Stimulated activated CD4-positive, alpha-beta T cell treated with anti-CD3 and anti-CD28 coated beads, Interleukin-2, amount 100 ng/mL, for 4 hours (primary cell): ENCODE measurements around the gene LIG3.
"Not testable (repeated sequence)": the region's sequence is repeated elsewhere in the genome, so short reads cannot be mapped to it uniquely, and the experiment has no call there.

ENCODE experiments used
- DNase-seq: peaks from one replicate; pipeline ENCODE4 v3.0.0-alpha.2; 2020; ENCODE audit warnings: low read depth

The LIG3 gene

GRCh38 chr17:34980353-34980680, at the start of gene LIG3:
Gene LIG3, plus strand, starts transcription at chr17:34980512. Its CDS starts 2,494 bp downstream, at chr17:34983006.
- peak; percentile 94 for DNase-seq

DNA sequence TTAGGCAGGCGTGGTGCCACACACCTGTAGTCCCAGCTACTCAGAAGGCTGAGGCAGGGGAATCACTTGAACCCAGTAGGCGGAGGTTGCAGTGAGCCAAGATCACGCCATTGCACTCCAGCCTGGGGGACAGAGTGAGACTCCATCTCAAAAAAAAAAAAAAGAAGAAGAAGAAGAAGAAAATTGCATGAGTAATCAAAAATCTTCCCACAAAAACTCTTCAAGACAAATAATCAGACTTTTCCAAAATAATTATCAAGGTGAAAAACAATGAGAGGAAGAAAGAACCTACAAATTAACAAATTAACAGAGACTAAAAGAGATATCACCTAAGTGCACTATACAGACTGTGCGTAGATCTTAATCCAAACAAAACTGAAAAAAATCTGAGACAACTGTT, 29.5 kb upstream of the LIG3 start:
- not testable (repeated sequence) for DNase-seq

GRCh38 chr17:34958438-34958837, 21.9 kb upstream of the LIG3 start:
- DNase-seq = no peak

DNA sequence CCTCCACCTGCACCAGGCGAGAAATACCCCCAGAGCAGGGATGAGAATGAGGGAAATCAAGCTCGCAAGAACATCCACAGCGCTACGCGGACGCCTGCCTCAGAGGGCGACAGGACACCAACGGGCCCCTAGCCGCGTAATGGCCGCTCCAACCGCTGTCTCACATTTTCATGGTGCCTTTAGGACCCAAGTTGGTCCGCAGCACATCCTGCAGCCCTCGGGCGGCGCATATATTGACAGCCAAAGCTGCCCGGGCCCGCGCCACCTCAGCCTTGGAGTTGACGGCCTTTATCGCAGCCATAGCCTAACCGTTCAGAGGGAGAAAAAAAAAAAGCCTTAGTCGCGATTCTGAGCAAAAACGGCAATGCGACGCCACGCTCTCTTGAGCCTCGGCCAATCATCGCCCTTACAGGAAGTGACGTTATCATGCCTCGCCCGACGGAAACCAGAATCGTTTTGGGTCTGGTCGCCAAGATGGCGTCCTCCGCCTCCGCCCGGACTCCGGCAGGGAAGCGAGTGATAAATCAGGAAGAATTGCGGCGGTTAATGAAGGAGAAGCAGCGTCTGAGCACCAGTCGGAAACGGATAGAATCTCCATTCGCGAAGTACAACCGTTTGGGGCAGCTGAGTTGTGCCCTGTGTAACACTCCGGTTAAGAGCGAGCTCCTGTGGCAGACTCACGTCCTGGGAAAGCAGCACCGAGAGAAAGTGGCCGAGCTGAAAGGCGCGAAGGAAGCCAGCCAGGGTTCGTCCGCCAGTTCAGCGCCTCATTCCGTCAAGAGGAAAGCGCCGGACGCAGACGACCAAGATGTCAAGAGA, 19.0 kb upstream of the LIG3 start, which contains the start of the genes CCT6B and ZNF830:
Gene CCT6B, minus strand, starts transcription at position 368 of the 819 bp plus-strand sequence. Its CDS starts 67 bp downstream, at position 301.
Gene ZNF830, plus strand, starts transcription at position 448 of the 819 bp plus-strand sequence. Its CDS starts 27 bp downstream, at position 475.
- peak; percentile 86 for DNase-seq

DNA sequence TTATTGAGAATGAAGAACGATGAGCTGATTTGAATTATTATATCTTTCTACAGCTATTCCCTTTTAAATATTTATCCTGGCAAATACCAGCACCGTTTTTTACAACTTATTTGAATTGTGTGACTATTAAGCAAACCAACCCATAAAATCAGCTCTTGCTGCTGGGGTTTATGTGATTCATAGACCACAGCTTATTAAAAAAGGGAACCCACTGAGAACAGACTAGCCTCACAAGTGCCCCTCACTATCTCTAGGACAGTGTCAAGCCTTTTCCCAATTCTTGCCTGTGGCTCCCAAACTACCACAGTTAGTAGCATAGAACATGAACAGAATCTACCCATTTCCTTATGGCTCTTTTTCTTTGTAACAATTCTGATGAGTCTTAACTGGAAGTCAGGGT, 6.1 kb upstream of the LIG3 start:
- DNase-seq = no peak

DNA sequence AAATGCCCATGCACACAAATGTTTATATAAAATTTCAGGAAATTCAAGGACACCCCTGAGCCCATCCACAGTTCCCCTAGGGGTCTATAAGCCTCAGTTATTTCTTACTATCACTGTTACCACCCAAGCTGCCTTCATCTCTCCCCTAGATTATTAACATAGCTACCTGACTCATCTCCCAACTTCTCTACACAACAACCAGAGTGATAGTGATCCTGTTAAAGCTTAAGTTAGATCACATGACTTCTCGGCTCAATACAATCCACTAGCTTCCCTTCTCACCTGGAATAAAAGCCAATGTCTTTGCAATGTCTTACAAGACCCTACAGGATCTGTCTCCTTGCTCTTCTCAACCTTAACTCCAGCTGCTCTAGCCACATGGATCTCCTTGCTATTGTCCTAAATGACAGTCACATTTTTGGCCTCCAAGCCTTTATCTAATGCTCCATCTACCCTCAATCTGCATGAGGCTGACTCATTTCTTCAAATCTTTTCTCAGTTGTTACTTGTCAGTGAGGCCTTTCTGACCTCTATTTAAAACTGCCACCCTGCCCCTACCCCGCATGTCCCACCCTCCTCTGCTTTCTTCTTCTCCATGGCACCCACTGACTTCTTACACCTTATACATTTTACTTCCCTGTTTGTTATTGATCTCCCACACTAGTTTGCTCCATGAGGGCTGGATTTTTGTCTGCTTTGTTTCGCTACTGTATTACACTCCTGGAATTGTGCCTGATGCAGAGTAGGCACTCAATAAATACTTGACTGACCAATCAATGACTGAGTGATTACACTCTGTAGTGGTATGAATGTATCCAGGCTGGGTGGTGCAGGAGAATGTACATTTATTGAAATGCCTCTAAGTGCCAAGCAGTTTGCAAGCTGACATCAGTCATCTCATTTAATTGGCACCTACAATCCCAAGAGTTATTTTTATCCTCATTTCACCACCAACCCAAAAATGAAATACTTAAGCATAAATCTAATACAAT, 5.2 kb upstream of the LIG3 start:
- no peak for DNase-seq

DNA sequence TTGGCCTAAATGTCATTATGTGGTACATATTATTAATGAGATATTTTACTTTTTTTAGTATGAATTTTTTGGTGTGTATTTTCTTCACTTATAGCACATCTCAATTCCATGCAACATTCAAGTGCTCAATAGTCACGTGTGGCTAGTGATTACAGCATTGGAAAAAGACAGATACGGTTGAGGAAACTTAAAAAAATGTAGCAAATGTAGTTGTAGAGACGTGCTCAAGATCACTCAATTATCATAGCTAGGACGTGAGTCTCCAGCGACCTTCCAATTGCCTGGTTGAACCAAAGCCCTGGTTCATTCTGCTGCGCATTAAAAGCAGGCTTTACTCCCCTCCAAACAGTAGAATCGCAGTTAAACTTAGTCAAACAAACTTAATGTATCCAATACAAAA, 1.2 kb upstream of the LIG3 start:
- no peak for DNase-seq

DNA sequence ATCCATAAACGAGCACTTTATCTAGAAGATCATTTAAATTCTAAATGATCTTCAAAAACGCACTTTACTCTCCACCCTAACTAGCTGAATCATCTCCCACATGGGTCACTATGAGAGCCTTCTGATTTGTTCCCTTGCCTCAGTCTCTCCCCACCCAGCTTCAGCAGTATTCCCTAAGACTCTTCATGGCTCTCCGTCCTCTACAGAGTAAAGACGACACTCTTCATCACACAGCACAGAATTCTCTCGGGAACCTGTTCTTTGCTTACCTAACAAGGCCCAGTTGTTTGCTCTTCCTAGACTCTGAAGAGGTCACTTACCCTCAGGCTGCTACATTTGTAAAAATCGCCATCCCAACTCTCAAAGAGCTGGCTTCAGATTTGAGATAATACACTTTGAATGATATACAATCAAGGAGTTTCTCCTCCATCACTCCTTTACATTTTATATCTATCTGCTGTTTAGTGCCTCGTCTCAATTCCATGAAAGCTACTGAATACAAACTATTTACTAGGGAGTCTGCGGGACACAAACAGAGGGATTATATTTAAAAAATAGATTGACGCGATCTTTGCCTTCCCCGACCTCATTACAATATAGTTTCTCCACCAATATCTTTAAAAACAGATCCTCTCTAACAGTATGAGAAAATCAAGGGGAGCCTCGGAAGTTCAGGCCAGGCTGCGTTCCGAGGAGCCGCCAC, 511 bp upstream of the LIG3 start:
- DNase-seq = no peak

- DNase-seq = peak; percentile 78
Measured at GRCh38 chr17:34980681-34981537, 597 bp downstream of the LIG3 start.

DNA sequence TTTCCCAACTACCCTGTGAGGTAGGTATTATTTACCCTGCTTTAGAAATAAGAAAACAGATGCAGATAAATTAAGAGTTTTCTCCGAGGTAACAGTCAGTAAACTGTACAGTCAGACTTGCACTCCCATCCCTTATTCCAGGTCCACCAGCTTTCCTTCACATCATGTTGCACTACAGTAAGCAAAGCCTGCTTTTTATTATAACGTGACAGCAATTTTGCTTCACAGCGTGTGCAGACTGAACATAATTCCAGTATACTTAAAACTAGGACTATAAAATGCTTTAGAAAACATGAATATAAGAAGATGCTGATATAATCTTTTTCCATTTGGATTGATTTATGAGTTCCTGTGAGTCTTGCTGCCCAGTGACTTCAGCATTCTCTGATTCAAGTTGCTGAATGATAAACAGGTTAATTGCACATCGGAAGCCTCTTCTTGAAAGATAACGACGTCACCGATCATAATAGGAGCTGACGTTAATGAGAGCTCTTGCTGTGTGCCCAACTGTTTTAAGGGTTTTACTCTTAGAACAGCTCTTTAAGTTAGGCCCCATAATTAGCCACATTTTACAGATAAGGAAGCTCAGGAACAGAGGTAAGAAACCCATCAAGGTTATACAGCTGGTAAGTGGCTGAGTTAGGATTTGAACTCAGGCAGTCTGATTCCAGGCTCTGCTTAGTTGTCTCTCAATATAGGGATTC, 1.4 kb downstream of the LIG3 start:
- no peak for DNase-seq

- DNase-seq = no peak
Measured at GRCh38 chr17:34987232-34987631, 6.9 kb downstream of the LIG3 start.

DNA sequence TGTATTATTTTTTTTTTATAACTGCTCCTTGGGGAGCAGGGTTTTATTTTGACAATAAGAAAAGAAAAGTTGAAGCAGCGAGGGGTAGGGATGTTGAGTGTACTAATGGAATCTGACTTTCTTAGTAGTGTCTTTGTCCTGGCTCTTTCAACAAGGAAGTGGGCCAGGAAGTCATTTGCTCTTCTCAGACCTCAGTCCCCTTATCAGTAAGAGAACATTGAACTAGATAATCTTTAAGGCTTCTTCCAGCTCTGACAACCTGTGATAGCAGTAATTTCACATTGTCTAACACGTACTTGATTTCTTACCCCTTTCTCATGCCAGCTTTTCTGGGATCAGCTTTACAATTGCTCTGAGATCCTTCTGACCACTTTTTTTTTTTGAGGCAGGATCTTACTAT, 8.3 kb downstream of the LIG3 start:
- DNase-seq = no peak

DNA sequence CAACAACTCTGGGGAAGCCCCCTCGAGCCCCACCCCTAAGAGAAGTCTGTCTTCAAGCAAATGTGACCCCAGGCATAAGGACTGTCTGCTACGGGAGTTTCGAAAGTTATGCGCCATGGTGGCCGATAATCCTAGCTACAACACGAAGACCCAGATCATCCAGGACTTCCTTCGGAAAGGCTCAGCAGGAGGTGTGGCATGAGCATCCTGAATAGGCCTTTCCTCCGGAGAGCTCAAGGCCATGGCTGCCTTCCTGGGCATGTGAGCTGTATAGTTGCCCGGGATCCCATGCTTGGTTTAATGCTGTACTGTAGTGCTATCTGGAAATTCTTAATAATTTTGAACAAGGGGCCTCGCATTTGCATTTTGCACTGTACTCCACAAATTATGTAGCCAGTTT, 9.2 kb downstream of the LIG3 start:
- DNase-seq = no peak

DNA sequence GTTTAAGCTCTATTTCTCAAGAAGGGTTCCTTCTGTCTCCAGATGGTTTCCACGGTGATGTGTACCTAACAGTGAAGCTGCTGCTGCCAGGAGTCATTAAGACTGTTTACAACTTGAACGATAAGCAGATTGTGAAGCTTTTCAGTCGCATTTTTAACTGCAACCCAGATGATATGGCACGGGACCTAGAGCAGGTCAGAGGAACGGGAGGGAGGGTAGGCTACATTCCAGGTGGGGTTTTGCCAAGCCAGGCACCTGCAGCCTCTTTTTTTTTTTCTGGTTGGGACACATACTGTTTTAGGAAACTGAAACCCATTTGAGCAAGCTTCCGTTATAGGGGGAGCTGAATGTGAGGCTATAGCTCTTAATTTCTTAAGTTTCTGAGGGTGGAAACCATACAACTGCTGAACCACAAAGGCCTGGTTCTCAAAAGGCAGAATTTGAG, 10.6 kb downstream of the LIG3 start:
- DNase-seq = no peak

GRCh38 chr17:34991606-34992005, 11.3 kb downstream of the LIG3 start:
- DNase-seq = no peak

GRCh38 chr17:34993031-34993430, 12.7 kb downstream of the LIG3 start:
- DNase-seq = no peak

DNA sequence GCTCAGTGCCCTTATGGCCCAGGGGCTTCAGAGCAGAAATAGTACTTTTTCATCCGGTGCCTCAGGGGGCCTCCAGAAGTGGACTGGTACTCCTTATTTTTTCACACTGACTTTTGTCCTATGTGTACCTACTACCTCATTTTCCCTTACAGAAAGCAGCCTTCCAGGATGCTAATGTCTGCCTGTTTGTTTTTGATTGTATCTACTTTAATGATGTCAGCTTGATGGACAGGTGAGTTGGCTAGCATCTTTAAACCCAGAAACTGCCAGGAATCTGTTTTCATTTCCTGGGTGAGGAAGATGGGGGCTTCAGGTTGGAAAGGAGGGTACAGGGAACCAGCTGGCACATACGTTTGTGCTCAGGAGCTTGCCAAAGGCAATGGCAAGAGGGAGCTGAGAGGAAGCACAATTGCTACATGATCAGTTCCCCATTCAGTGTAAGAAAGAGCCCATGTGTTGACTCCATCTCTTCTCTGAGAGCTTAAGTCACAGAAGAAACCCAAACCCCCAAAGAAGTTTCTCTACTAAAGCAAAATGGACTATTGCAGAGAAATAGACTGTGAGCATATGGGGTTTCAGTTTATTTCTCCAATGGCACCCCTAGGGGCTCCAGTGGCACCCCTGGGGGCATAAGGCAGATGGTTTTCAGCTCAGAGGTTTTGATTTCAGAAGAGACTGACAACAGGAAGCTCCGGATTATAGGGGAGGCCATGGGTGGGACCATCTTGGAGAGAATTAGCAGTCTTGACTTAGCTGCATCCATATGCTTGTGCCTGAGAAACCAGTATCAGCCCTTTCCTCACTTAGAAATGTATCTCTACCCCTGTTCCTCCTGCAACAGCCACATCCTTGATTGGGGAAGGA, 16.3 kb downstream of the LIG3 start:
- no peak for DNase-seq

GRCh38 chr17:34997355-34997862, 17.1 kb downstream of the LIG3 start:
- no peak for DNase-seq

GRCh38 chr17:34998205-34998604, 17.9 kb downstream of the LIG3 start:
- DNase-seq = peak; percentile 67
